GM12875 (cell line): ENCODE results near the gene ATOSB.
A peak's percentile ranks its signal among the peaks of the same experiment; 100 is the strongest.

Experiments
- H3K4me3 ChIP-seq: one replicate; pipeline ENCODE4 v1.5.1; 2011; ENCODE audit warnings: low read depth, low read length, control low read depth
- TF ChIP-seq, protein P1 (sequence below): IDR thresholded peaks from 2 replicates; pipeline ENCODE4 v1.5.1; 2011; ENCODE audit warnings: low read depth, mild to moderate bottlenecking, control low read depth, inconsistent platforms, low read length, moderate library complexity, borderline replicate concordance; ENCODE audit not compliant: insufficient read depth

Gene ATOSB

GRCh38 chr9:35106343-35106730 is 9.3 kb downstream of the ATOSB start:
- TF ChIP-seq, protein P1, sequence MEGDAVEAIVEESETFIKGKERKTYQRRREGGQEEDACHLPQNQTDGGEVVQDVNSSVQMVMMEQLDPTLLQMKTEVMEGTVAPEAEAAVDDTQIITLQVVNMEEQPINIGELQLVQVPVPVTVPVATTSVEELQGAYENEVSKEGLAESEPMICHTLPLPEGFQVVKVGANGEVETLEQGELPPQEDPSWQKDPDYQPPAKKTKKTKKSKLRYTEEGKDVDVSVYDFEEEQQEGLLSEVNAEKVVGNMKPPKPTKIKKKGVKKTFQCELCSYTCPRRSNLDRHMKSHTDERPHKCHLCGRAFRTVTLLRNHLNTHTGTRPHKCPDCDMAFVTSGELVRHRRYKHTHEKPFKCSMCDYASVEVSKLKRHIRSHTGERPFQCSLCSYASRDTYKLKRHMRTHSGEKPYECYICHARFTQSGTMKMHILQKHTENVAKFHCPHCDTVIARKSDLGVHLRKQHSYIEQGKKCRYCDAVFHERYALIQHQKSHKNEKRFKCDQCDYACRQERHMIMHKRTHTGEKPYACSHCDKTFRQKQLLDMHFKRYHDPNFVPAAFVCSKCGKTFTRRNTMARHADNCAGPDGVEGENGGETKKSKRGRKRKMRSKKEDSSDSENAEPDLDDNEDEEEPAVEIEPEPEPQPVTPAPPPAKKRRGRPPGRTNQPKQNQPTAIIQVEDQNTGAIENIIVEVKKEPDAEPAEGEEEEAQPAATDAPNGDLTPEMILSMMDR: no peak
- no peak overlapping the region for H3K4me3 ChIP-seq

DNA sequence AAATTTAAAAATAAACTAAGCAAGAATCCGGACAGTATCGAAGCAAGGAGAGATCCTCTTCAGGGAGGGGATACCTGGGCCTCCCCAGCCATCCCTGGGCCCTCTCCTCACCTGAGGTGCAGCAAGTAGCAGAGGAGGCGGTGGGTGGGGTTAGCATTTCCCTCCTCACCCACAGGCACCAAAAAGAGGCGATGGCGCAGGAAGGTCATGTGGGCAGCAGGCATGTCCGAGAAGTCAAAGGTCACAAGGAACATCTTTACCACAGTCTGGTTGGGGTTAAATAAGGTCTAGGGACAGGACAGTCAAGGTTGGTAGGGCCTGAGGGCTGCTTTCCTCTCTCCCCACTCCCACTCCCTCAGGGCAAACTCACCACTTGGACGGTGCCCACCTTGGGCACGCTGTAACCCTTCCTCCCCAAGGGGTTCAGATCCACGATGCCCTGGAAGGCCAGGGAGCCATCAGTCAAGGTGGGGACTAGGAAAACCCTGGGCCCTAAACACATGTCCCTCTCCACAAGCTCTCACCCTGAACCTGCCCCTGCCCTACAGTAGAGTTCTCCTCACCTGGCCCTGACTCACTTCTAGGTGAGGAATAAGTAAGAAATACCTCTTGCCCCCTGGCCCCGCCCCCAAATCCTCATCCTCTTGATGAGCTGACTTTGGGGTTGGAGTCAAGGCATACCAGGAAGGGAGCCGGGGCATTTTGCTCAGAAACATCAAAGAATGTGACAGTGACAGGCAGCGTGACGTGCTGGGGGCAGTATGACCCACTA is 9.9 kb downstream of the ATOSB start:
- TF ChIP-seq, protein P1: no peak
- no peak overlapping the region for H3K4me3 ChIP-seq

DNA sequence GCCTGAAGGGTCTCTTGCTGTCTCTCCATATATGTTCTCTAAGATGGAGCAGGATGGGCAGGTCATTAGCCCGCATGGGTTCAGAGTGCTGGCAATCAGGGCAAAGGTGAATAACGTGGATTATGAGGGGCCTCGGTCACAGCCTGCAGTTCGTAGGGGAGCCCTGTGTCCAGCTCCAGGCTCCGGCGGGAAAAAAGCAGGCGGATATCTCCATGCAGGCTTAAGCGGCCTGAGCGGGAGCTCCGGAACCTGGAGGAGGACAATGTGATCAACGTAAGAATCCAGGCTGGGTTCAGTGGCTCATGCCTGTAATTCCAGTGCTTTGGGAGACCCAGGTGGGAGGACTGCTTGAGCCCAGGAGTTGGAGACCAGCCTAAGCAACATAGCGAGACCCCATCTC is 10.5 kb downstream of the ATOSB start:
- H3K4me3 ChIP-seq: no peak overlapping the region
- TF ChIP-seq, protein P1: no peak

- TF ChIP-seq, protein P1: no peak
- H3K4me3 ChIP-seq: no peak overlapping the region
Measured at GRCh38 chr9:35104586-35104985, 11.1 kb downstream of the ATOSB start.

GRCh38 chr9:35103660-35104191 is 11.9 kb downstream of the ATOSB start:
- TF ChIP-seq, protein P1: no peak

DNA sequence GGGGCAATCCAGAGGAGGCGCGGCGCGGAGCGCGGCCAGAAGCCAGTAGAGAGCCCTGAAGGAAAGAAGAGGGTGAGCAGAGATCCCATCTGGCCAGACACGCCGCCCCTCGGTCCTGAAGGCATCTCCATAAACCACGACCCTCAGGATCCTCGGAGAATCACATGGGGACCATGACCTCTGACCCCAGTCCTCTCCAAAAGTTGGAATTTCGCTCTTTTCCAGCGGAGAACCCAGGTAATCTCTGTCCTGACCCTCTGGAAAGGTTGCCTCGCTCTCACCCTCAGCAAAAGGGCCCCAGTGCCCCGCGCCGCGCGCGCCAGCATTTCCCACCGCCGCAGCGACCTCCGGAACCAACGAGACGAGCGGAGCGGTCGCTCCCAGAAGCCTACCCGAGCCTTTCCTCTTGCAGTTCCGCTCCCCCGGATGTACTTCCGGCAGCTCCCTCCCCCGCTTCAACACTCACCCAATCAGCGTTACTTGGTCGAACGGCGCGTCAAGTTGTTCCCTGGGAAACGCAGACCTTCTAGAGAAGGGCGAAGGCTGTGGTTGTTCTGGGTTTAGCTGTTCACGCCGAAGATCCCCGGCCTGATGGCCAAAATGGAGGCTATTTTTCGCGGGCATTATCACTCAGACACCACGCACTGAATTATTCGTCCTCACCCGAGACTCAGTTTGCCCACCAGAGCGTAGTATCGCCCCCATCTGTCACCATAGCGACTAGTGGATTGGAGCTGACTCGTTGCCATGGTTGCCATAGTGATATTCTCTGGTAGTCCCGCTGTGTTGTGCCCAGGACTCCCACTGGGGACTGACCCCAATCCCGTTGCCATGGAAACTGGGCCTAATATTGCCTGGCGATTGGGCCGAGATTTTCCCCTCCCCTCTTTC is 12.6 kb downstream of the ATOSB start, which contains the start of gene STOML2:
Gene STOML2 (minus strand): TSS at position 363 of the 891 bp plus-strand sequence. CDS start 37 bp downstream, at position 326.
- TF ChIP-seq, protein P1: no peak

More at GRCh38 chr9:35103660-35104191, 11.9 kb downstream of the ATOSB start:
- peak overlapping the region; percentile 87 for H3K4me3 ChIP-seq

More for the DNA sequence above, 12.6 kb downstream of the ATOSB start, which contains the start of gene STOML2:
- peak within 1 kb of the TSS; percentile 87 for H3K4me3 ChIP-seq
